GM12865 (cell line): ENCODE measurements around the gene PCDHGB3.
"Not testable (repeated sequence)": the region's sequence is repeated elsewhere in the genome, so short reads cannot be mapped to it uniquely, and the experiment has no call there.

ENCODE experiments used
- DNase-seq: peaks from one replicate; pipeline ENCODE4 v3.0.0; 2010; ENCODE audit warnings: low read depth
- H3K4me3 ChIP-seq: 2 replicates; pipeline ENCODE4 v1.5.1; 2011; ENCODE audit warnings: mild to moderate bottlenecking, low read depth, low read length, control low read depth
- TF ChIP-seq, protein P1 (sequence below): IDR thresholded peaks from 2 replicates; pipeline ENCODE4 v1.5.1; 2011; ENCODE audit warnings: low read length, control low read depth, low read depth, inconsistent platforms; ENCODE audit not compliant: insufficient read depth; ENCODE audit errors: missing control alignments

The PCDHGB3 gene

DNA sequence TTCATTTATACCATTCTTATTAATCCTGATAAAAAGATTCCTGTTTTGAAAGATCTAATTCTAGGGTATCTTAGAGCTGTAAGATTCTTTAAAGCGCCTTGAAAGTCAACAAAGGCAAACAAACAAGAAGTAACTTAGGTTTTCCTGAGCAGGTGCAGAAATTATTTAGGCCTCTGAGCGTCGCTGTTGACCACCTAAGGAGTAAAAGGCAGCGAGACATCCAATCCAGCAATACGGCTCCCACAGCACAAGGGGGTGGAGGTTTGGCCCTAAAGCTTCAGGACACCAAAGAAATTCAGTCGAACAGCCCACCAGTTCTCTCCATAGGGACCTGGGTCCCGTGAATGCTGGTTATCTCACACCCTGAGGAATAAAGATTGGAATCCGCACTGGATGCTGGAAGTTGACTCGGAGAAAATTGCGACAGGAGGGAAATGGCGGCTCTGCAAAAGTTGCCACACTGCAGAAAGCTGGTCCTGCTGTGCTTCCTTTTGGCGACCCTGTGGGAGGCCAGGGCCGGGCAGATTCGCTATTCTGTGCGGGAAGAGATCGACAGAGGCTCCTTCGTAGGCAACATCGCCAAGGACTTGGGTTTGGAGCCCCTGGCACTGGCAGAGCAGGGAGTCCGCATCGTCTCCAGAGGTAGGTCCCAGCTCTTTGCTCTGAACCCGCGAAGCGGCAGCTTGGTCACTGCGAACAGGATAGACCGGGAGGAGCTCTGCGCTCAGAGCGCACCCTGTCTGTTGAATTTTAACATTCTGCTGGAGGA is 31.3 kb upstream of the PCDHGB3 start, which contains the start of gene PCDHGA2:
PCDHGA2 (plus strand) TSS at position 223 of the 769 bp plus-strand sequence.
- TF ChIP-seq, protein P1, sequence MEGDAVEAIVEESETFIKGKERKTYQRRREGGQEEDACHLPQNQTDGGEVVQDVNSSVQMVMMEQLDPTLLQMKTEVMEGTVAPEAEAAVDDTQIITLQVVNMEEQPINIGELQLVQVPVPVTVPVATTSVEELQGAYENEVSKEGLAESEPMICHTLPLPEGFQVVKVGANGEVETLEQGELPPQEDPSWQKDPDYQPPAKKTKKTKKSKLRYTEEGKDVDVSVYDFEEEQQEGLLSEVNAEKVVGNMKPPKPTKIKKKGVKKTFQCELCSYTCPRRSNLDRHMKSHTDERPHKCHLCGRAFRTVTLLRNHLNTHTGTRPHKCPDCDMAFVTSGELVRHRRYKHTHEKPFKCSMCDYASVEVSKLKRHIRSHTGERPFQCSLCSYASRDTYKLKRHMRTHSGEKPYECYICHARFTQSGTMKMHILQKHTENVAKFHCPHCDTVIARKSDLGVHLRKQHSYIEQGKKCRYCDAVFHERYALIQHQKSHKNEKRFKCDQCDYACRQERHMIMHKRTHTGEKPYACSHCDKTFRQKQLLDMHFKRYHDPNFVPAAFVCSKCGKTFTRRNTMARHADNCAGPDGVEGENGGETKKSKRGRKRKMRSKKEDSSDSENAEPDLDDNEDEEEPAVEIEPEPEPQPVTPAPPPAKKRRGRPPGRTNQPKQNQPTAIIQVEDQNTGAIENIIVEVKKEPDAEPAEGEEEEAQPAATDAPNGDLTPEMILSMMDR, result peak; percentile 23
- no peak within 1 kb of the TSS for H3K4me3 ChIP-seq
- DNase-seq, result peak; percentile 53

DNA sequence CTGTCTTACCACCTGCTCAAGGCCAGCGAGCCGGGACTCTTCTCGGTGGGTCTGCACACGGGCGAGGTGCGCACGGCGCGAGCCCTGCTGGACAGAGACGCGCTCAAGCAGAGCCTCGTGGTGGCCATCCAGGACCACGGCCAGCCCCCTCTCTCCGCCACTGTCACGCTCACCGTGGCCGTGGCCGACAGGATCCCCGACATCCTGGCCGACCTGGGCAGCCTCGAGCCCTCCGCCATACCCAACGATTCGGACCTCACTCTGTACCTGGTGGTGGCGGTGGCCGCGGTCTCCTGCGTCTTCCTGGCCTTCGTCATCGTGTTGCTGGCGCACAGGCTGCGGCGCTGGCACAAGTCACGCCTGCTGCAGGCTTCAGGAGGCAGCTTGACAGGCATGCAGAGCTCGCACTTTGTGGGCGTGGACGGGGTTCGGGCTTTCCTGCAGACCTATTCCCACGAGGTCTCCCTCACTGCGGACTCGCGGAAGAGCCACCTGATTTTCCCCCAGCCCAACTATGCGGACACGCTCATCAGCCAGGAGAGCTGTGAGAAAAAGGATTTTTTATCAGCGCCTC is 29.2 kb upstream of the PCDHGB3 start:
- DNase-seq, H3K4me3 ChIP-seq: not testable (repeated sequence)

DNA sequence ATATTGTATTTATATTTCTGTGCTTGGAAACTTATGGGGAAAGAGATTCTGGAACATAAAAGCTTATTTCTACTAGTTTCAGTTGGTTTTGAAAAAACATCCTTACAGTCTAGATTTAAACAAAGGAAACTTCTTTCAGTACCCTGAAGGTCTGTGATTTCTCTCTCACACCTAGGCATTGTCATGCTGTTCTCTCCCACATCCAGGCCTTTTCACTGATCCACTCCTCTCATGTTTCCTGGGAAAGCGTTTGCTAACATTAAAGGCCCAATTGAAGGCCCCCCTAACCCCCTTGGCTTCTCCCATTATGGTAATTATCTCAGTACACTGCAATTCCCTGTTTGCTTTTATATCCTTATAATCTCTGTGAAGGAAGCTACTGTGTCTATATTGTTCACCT is 27.3 kb upstream of the PCDHGB3 start:
- TF ChIP-seq, protein P1, result no peak
- DNase-seq, result no peak
- H3K4me3 ChIP-seq, result no peak overlapping the region

DNA sequence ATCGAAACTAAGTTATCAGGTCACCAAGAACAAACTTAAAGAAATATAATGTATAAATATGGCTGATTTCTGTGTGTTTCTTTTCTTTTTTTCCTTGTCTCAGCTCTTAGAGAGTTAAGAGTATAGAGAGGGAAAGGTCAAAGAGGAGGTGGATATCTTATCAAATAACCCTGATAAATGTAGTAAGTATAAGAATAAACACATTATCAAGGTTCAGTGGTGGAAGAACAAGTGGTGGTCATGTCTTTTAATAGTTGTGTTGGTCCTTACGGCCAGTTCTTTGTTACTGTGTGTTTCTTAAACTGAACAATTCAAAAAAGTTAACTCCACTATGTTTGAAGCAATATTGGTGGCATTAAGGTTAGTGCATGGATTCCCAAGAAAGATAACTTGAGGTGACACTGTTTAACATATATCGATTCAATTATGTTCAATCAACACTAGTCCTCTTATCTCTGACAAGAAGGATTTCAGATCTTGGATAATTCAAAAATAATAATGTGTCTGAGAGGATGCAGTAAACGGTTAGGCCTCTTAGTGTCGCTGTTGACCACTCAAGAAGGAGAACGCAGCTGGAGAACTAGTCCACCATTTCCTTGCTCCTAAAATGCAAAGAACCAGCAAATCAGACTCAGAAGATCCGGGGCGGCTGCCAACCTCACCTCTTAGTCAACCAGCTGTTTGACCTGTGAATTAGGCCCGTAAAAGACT is 26.6 kb upstream of the PCDHGB3 start, which contains the start of gene PCDHGA3:
PCDHGA3 (plus strand) TSS at position 588 of the 711 bp plus-strand sequence. CDS start 205 bp downstream, outside the sequence.
- H3K4me3 ChIP-seq, result no peak within 1 kb of the TSS
- TF ChIP-seq, protein P1, result no peak
- DNase-seq, result peak; percentile 21

DNA sequence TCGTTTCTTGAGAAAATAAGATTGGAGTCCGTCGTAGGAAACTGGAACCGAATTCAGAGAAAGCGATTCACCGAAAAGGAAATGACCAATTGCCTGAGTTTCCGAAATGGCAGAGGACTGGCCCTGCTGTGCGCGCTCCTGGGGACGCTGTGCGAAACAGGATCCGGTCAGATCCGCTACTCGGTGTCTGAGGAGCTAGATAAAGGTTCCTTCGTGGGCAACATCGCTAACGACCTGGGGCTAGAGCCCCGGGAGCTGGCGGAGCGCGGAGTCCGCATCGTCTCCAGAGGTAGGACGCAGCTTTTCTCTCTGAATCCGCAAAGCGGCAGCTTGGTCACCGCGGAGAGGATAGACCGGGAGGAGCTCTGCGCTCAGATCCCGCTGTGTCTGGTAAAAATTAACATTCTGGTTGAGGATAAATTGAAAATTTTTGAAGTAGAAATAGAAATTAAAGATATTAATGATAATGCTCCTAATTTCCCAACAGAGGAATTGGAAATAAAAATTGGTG is 26.0 kb upstream of the PCDHGB3 start:
- H3K4me3 ChIP-seq, result no peak overlapping the region
- TF ChIP-seq, protein P1, result no peak
- DNase-seq, result no peak

DNA sequence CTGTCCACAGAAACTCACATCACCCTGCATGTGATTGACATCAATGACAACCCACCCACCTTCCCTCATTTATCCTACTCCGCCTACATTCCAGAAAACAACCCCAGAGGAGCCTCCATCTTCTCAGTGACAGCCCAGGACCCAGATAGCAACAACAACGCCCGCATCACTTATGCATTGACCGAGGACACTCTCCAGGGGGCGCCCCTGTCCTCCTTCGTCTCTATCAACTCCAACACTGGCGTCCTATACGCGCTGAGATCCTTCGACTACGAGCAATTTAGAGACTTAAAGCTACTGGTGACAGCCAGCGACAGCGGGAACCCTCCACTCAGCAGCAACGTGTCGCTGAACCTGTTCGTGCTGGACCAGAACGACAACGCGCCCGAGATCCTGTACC is 24.7 kb upstream of the PCDHGB3 start:
- TF ChIP-seq, protein P1, result no peak
- DNase-seq, result no peak
- no peak overlapping the region for H3K4me3 ChIP-seq

DNA sequence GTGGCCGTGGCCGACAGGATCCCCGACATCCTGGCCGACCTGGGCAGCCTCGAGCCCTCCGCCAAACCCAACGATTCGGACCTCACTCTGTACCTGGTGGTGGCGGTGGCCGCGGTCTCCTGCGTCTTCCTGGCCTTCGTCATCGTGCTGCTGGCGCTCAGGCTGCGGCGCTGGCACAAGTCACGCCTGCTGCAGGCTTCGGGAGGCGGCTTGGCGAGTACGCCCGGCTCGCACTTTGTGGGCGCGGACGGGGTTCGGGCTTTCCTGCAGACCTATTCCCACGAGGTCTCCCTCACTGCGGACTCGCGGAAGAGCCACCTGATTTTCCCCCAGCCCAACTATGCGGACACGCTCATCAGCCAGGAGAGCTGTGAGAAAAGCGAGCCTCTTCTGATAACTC is 24.0 kb upstream of the PCDHGB3 start:
- not testable (repeated sequence) for DNase-seq, H3K4me3 ChIP-seq
